WTC11 (cell line): ENCODE results near the gene RYR3. TPM values are rescaled to one million over a fixed set of nuclear protein-coding genes. Genes with fewer than 3 reads are reported as not detected.

Experiments used
- ATAC-seq: fragments of 200-7000 bp; cut with Tn5 transposase; 2 replicates; pipeline ENCODE4 v1.10.0; 2021; ENCODE audit warnings: mild to moderate bottlenecking, moderate library complexity
- CTCF ChIA-PET: fragments of 300-600 bp; sonication (Branson Sonifier 250); formaldehyde crosslinking; loops from one replicate; lab custom pipeline; 2021; ENCODE audit warnings: antibody characterized with exemption; lab: Charles Lee
- POLR2A ChIA-PET: fragments of 350-600 bp; sonication (Branson Sonifier 250); formaldehyde crosslinking; loops from one replicate; lab custom pipeline; 2021; ENCODE audit warnings: antibody characterized with exemption; lab: Charles Lee
- DNase-seq: peaks from one replicate; pipeline ENCODE4 v3.0.0; 2021; ENCODE audit warnings: low spot score
- H3K27ac Mint-ChIP-seq: 2 replicates; pipeline ENCODE4 v1.8.0; 2021; ENCODE audit warnings: mixed read lengths
- H3K27me3 Mint-ChIP-seq: 2 replicates; pipeline ENCODE4 v1.8.0; 2021; ENCODE audit warnings: low read depth, mild to moderate bottlenecking, moderate library complexity, mixed read lengths
- H3K36me3 Mint-ChIP-seq: 2 replicates; pipeline ENCODE4 v1.8.0; 2021; ENCODE audit warnings: mixed read lengths
- H3K4me1 Mint-ChIP-seq: 2 replicates; pipeline ENCODE4 v1.8.0; 2022; ENCODE audit warnings: mixed read lengths
- H3K4me3 Mint-ChIP-seq: 2 replicates; pipeline ENCODE4 v1.8.0; 2021; ENCODE audit warnings: mild to moderate bottlenecking, moderate library complexity, mixed read lengths
- H3K9me3 Mint-ChIP-seq: 2 replicates; pipeline ENCODE4 v1.8.0; 2021; ENCODE audit warnings: mixed read lengths
- CREB1 ChIP-seq: sonication (generic); formaldehyde crosslinking; IDR thresholded peaks from 2 replicates; pipeline ENCODE4 v1.8.0; 2023; ENCODE audit warnings: mild to moderate bottlenecking, missing genetic modification reagents
- ELF4 ChIP-seq: sonication (generic); formaldehyde crosslinking; IDR thresholded peaks from 2 replicates; pipeline ENCODE4 v1.8.1; 2022; ENCODE audit warnings: low read depth, mild to moderate bottlenecking, moderate library complexity, missing genetic modification reagents
- GABPB1 ChIP-seq: sonication (generic); formaldehyde crosslinking; IDR thresholded peaks from 2 replicates; pipeline ENCODE4 v1.8.1; 2023; ENCODE audit warnings: mild to moderate bottlenecking, missing genetic modification reagents
- JUN ChIP-seq: sonication (generic); formaldehyde crosslinking; IDR thresholded peaks from 2 replicates; pipeline ENCODE4 v1.8.0; 2023; ENCODE audit warnings: mild to moderate bottlenecking, missing genetic modification reagents
- SMAD3 ChIP-seq: sonication (generic); formaldehyde crosslinking; IDR thresholded peaks from 2 replicates; pipeline ENCODE4 v1.8.0; 2022; ENCODE audit warnings: missing genetic modification reagents, mild to moderate bottlenecking, borderline replicate concordance
- TEAD1 ChIP-seq: sonication (generic); formaldehyde crosslinking; IDR thresholded peaks from 2 replicates; pipeline ENCODE4 v1.8.0; 2022; ENCODE audit warnings: mild to moderate bottlenecking, missing genetic modification reagents
- ZNF232 ChIP-seq: sonication (generic); formaldehyde crosslinking; IDR thresholded peaks from 2 replicates; pipeline ENCODE4 v1.8.0; 2022; ENCODE audit warnings: mild to moderate bottlenecking, missing genetic modification reagents
- ZNF423 ChIP-seq: fragments of 250-450 bp; sonication (Bioruptor Pico); IDR thresholded peaks from 2 replicates; pipeline ENCODE4 v2.1.2; 2022; ENCODE audit warnings: mild to moderate bottlenecking, moderate library complexity
- total RNA-seq: library from RNA; stranded (reverse); gene quantifications from 3 replicates; pipeline ENCODE4 v1.2.3, GENCODE V29; 2021
- TF ChIP-seq, protein P1 (sequence below): sonication (generic); formaldehyde crosslinking; IDR thresholded peaks from 2 replicates; pipeline ENCODE4 v1.8.0; 2023; ENCODE audit warnings: missing genetic modification reagents, mild to moderate bottlenecking, borderline replicate concordance
- TF ChIP-seq, protein P2 (sequence below): fragments of 250-450 bp; sonication (Bioruptor Pico); IDR thresholded peaks from 2 replicates; pipeline ENCODE4 v1.9.0; 2021; ENCODE audit warnings: moderate library complexity, mild to moderate bottlenecking, inconsistent platforms, borderline replicate concordance
- TF ChIP-seq, protein P3 (sequence below): sonication (generic); formaldehyde crosslinking; IDR thresholded peaks from 2 replicates; pipeline ENCODE4 v1.8.1; 2022; ENCODE audit warnings: low read depth, mild to moderate bottlenecking, moderate library complexity, missing genetic modification reagents, borderline replicate concordance
- TF ChIP-seq, protein P4 (sequence below): sonication (generic); formaldehyde crosslinking; IDR thresholded peaks from 2 replicates; pipeline ENCODE4 v1.8.0; 2022; ENCODE audit warnings: mild to moderate bottlenecking, missing genetic modification reagents
- TF ChIP-seq, protein P5 (sequence below): fragments of 250-450 bp; sonication (Bioruptor Pico); IDR thresholded peaks from 2 replicates; pipeline ENCODE4 v1.9.0; 2021; ENCODE audit warnings: mild to moderate bottlenecking
- TF ChIP-seq, protein P6 (sequence below): sonication (generic); formaldehyde crosslinking; conservative IDR thresholded peaks from 2 replicates; pipeline ENCODE4 v1.8.1; 2022; ENCODE audit warnings: mild to moderate bottlenecking, missing genetic modification reagents
- TF ChIP-seq, protein P7 (sequence below): fragments of 250-450 bp; sonication (Bioruptor Pico); IDR thresholded peaks from 2 replicates; pipeline ENCODE4 v1.9.0; 2021; ENCODE audit warnings: mild to moderate bottlenecking, borderline replicate concordance

RYR3 gene
- total RNA-seq, 1 experiment from 2014 or later, result 1.4 TPM

DNA sequence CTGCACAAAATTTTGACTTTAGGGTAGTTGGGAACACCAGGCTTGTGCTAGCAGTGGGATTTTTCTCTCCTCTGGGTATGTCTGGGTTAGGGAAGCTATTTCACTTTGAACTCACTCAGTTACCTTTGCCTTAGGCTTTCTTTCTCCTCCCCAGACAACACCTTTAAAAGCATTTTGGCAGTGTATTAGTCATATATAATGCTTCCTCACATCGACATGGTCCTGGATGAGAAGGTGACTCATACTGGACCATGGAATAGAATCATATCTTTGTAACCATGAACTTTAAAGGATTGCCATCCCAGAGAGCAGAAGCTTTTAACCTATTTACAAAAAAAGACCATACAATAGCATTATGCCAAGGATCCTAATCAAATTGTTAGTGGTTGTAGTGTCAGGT is 2.7 kb downstream of the RYR3 start:
- peaks cover 54% of the 10 kb centered on the region for H3K27me3 Mint-ChIP-seq
- CTCF ChIA-PET, result interaction anchor here (3.2 kb wide), 1 partner anchor 387 kb away, joined by 23 read pairs; no protein-coding TSS in a partner anchor
- no peak for ATAC-seq

DNA sequence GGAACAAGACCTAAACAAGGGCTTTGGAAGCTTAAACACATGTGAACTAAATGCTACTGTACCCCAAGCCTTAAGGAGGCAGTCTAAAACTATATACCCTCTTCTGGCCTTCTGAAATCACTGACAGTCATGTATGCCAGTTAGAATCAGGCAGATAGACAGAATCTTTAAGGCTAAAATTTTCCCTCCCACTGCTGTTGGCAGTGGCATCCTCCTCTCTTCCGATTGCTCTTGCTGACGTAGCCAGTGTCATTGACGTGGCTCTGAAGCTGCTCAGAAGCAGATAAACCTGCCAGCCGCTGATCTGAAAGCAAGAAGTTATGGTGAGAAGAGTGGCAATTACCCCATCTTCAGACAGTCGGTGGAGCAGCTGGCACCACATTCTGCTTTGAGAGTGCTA is 3.3 kb downstream of the RYR3 start:
- POLR2A ChIA-PET, result no interaction called here
- no peak for DNase-seq
- Mint-ChIP-seq H3K4me1 (peaks cover 34% of the 10 kb centered on the region), H3K36me3 (no peaks in the 10 kb centered on the region), H3K4me3 (no peak overlapping the region), H3K27ac (no peak overlapping the region), H3K27me3 (peaks cover 53% of the 10 kb centered on the region), H3K9me3 (peaks cover 3% of the 10 kb centered on the region; the same call in 1 of the 2 replicates)
- no peak for ATAC-seq
- CTCF ChIA-PET, result interaction anchor here (0.9 to 3.2 kb wide), 3 partner anchors 21 to 424 kb away, joined by 4 to 23 read pairs (median 6); no protein-coding TSS in a partner anchor
- TF ChIP-seq JUN (CRISPR knock-in tag) (no peak), ZNF232 (CRISPR knock-in tag) (no peak), GABPB1 (CRISPR knock-in tag) (no peak), SMAD3 (CRISPR knock-in tag) (no peak)
- TF ChIP-seq, protein P1, sequence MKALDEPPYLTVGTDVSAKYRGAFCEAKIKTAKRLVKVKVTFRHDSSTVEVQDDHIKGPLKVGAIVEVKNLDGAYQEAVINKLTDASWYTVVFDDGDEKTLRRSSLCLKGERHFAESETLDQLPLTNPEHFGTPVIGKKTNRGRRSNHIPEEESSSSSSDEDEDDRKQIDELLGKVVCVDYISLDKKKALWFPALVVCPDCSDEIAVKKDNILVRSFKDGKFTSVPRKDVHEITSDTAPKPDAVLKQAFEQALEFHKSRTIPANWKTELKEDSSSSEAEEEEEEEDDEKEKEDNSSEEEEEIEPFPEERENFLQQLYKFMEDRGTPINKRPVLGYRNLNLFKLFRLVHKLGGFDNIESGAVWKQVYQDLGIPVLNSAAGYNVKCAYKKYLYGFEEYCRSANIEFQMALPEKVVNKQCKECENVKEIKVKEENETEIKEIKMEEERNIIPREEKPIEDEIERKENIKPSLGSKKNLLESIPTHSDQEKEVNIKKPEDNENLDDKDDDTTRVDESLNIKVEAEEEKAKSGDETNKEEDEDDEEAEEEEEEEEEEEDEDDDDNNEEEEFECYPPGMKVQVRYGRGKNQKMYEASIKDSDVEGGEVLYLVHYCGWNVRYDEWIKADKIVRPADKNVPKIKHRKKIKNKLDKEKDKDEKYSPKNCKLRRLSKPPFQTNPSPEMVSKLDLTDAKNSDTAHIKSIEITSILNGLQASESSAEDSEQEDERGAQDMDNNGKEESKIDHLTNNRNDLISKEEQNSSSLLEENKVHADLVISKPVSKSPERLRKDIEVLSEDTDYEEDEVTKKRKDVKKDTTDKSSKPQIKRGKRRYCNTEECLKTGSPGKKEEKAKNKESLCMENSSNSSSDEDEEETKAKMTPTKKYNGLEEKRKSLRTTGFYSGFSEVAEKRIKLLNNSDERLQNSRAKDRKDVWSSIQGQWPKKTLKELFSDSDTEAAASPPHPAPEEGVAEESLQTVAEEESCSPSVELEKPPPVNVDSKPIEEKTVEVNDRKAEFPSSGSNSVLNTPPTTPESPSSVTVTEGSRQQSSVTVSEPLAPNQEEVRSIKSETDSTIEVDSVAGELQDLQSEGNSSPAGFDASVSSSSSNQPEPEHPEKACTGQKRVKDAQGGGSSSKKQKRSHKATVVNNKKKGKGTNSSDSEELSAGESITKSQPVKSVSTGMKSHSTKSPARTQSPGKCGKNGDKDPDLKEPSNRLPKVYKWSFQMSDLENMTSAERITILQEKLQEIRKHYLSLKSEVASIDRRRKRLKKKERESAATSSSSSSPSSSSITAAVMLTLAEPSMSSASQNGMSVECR (CRISPR knock-in tag), result no peak
- TF ChIP-seq, protein P2, sequence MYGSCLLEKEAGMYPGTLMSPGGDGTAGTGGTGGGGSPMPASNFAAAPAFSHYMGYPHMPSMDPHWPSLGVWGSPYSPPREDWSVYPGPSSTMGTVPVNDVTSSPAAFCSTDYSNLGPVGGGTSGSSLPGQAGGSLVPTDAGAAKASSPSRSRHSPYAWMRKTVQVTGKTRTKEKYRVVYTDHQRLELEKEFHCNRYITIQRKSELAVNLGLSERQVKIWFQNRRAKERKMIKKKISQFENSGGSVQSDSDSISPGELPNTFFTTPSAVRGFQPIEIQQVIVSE, result no peak
- TF ChIP-seq, protein P3, sequence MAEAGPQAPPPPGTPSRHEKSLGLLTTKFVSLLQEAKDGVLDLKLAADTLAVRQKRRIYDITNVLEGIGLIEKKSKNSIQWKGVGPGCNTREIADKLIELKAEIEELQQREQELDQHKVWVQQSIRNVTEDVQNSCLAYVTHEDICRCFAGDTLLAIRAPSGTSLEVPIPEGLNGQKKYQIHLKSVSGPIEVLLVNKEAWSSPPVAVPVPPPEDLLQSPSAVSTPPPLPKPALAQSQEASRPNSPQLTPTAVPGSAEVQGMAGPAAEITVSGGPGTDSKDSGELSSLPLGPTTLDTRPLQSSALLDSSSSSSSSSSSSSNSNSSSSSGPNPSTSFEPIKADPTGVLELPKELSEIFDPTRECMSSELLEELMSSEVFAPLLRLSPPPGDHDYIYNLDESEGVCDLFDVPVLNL (CRISPR knock-in tag), result no peak
- TF ChIP-seq, protein P4, sequence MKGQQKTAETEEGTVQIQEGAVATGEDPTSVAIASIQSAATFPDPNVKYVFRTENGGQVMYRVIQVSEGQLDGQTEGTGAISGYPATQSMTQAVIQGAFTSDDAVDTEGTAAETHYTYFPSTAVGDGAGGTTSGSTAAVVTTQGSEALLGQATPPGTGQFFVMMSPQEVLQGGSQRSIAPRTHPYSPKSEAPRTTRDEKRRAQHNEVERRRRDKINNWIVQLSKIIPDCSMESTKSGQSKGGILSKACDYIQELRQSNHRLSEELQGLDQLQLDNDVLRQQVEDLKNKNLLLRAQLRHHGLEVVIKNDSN (CRISPR knock-in tag), result no peak
- TF ChIP-seq, protein P5, sequence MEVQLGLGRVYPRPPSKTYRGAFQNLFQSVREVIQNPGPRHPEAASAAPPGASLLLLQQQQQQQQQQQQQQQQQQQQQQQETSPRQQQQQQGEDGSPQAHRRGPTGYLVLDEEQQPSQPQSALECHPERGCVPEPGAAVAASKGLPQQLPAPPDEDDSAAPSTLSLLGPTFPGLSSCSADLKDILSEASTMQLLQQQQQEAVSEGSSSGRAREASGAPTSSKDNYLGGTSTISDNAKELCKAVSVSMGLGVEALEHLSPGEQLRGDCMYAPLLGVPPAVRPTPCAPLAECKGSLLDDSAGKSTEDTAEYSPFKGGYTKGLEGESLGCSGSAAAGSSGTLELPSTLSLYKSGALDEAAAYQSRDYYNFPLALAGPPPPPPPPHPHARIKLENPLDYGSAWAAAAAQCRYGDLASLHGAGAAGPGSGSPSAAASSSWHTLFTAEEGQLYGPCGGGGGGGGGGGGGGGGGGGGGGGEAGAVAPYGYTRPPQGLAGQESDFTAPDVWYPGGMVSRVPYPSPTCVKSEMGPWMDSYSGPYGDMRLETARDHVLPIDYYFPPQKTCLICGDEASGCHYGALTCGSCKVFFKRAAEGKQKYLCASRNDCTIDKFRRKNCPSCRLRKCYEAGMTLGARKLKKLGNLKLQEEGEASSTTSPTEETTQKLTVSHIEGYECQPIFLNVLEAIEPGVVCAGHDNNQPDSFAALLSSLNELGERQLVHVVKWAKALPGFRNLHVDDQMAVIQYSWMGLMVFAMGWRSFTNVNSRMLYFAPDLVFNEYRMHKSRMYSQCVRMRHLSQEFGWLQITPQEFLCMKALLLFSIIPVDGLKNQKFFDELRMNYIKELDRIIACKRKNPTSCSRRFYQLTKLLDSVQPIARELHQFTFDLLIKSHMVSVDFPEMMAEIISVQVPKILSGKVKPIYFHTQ, result no peak

More for the DNA sequence above, 2.7 kb downstream of the RYR3 start:
- H3K27ac Mint-ChIP-seq, result no peak overlapping the region
- H3K9me3 Mint-ChIP-seq, result peaks cover 5% of the 10 kb centered on the region; the same call in 1 of the 2 replicates
- peaks cover 34% of the 10 kb centered on the region for H3K4me1 Mint-ChIP-seq
- no peak overlapping the region for H3K4me3 Mint-ChIP-seq
- no peak for DNase-seq
- TF ChIP-seq, protein P6, sequence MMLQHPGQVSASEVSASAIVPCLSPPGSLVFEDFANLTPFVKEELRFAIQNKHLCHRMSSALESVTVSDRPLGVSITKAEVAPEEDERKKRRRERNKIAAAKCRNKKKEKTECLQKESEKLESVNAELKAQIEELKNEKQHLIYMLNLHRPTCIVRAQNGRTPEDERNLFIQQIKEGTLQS, result no peak
- TF ChIP-seq, protein P4 (CRISPR knock-in tag), result no peak
- TF ChIP-seq TEAD1 (CRISPR knock-in tag) (no peak), ZNF423 (CRISPR knock-in tag) (no peak), CREB1 (CRISPR knock-in tag) (no peak), ELF4 (CRISPR knock-in tag) (no peak)
- TF ChIP-seq, protein P7, sequence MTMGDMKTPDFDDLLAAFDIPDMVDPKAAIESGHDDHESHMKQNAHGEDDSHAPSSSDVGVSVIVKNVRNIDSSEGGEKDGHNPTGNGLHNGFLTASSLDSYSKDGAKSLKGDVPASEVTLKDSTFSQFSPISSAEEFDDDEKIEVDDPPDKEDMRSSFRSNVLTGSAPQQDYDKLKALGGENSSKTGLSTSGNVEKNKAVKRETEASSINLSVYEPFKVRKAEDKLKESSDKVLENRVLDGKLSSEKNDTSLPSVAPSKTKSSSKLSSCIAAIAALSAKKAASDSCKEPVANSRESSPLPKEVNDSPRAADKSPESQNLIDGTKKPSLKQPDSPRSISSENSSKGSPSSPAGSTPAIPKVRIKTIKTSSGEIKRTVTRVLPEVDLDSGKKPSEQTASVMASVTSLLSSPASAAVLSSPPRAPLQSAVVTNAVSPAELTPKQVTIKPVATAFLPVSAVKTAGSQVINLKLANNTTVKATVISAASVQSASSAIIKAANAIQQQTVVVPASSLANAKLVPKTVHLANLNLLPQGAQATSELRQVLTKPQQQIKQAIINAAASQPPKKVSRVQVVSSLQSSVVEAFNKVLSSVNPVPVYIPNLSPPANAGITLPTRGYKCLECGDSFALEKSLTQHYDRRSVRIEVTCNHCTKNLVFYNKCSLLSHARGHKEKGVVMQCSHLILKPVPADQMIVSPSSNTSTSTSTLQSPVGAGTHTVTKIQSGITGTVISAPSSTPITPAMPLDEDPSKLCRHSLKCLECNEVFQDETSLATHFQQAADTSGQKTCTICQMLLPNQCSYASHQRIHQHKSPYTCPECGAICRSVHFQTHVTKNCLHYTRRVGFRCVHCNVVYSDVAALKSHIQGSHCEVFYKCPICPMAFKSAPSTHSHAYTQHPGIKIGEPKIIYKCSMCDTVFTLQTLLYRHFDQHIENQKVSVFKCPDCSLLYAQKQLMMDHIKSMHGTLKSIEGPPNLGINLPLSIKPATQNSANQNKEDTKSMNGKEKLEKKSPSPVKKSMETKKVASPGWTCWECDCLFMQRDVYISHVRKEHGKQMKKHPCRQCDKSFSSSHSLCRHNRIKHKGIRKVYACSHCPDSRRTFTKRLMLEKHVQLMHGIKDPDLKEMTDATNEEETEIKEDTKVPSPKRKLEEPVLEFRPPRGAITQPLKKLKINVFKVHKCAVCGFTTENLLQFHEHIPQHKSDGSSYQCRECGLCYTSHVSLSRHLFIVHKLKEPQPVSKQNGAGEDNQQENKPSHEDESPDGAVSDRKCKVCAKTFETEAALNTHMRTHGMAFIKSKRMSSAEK (CRISPR knock-in tag), result no peak
- no peaks in the 10 kb centered on the region for H3K36me3 Mint-ChIP-seq
- POLR2A ChIA-PET, result no interaction called here
